AG08396 (cell line): ENCODE data around the gene DUS1L.

Experiments
- DNase-seq: peaks from one replicate; pipeline ENCODE4 v3.0.0; 2012; ENCODE audit warnings: low spot score, mixed read lengths

The DUS1L gene

DNA sequence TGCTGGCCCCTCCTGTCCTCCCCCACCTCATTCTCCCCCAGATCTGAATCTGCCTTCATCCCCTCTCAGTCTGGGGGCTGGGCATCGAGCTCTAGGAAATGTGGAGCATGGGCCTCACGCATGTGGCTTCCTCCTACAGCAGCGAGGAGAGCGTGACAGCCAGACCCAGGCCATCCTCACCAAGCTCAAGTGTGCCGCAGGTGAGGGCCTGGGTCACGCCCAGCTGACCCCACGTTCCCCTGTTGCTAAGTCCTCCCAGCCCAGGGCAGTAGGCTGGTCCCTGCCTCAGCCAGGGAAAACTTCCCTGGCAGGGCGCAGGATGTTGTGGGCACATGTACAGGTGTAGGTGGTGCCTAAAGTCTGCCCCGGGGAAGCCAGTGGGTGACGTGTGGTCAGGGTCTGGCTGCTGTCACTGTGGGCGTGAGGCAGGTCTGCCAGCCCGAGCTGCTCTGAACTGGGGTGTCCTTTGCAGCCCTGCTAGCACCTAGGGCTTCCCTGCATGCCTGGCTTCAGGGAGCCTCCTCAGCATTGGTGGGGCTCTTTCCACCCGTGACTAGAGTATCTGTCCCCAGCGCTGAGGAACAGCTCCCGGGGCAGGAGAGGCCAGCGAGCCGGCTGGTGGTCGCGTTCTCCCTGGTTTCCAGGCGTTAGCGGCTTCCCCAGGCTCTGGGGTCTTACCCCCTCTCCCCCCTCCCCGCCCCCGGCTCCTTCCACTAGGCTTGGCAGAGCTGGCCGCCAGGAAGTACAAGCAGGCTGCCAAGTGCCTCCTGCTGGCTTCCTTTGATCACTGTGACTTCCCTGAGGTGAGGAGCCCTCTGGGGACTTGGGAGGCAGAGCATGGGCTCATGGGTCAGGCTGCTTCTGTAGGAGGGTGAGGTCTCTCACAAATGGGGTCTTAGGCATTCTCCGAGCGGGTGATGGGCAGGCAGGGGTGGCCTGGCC, 10.3 kb downstream of the DUS1L start:
- DNase-seq = no peak

DNA sequence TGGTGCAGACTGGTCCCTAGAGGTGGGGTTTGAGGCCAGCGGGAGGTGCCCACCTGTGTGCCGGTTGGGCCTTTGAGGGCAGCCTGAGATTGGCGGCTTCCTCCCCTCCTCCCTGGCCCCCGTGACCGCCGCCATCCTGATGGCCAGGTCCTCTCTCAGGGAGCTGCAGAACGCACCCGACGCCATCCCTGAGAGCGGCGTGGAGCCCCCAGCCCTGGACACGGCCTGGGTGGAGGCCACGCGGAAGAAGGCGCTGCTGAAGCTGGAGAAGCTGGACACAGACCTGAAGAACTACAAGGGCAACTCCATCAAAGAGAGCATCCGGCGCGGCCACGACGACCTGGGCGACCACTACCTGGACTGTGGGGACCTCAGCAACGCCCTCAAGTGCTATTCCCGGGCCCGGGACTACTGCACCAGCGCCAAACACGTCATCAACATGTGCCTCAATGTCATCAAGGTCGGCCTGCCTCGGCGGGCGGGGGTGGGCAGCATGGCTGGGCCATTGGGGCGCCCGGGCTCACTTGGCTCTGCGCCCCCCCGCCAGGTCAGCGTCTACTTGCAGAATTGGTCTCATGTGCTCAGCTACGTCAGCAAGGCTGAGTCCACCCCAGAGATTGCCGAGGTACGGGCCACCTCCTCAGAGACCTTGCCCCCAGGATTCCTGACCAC, 11.1 kb downstream of the DUS1L start:
- DNase-seq = no peak

DNA sequence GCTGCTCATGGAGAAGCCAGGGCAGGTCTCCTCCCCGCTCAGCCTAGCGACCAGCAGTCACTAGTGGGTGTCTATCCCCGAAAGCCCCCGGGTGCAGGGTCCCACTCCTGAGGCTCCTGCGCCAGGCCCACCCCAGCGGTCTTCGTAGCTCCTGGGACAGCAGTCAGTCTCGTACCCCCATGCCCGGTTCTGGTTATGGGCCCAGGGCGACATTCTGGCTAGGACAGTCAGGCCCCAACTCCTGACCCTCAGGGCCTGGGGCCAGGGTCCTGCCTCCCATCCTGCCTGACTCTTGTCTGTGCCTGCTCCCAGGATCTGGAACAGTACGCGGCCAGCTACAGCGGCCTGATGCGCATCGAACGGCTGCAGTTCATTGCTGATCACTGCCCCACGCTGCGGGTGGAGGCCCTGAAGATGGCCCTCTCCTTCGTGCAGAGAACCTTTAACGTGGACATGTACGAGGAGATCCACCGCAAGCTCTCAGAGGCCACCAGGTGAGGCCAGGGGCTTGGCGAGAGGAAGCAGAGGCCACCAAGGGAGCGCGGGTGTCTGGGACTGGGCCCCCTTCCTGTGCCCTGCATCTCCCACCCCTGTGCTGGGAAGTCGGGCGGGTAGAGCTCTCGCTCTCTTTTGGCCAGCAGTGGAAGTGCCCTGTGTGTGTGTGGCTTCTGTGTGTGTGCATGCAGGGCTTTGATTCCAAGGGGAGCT, 11.9 kb downstream of the DUS1L start:
- no peak for DNase-seq

- DNase-seq = no peak
These were observed 12.5 kb downstream of the DUS1L start for GRCh38 chr17:82053130-82053529.

DNA sequence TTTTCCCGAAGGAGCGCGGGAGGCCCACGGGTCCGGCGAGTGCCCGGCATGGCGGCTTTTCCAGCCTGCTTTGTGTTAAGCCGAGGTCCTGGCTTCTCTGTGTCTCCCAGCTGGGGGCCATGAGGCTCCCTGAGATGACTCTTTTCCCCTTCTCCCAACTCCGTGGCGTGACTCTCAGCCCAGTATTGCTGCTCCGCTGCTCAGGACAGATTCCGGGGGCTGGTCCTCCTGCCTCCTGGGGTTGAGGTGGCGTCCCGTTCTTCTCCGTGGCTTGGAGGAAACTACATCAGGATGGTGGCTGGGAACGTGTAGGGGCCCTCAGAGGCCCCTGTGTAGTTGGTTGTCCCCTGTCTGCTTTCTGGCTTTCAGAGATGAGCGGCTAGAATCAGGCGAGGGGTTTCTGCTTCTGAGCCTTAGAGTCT, 13.0 kb downstream of the DUS1L start:
- no peak for DNase-seq

DNA sequence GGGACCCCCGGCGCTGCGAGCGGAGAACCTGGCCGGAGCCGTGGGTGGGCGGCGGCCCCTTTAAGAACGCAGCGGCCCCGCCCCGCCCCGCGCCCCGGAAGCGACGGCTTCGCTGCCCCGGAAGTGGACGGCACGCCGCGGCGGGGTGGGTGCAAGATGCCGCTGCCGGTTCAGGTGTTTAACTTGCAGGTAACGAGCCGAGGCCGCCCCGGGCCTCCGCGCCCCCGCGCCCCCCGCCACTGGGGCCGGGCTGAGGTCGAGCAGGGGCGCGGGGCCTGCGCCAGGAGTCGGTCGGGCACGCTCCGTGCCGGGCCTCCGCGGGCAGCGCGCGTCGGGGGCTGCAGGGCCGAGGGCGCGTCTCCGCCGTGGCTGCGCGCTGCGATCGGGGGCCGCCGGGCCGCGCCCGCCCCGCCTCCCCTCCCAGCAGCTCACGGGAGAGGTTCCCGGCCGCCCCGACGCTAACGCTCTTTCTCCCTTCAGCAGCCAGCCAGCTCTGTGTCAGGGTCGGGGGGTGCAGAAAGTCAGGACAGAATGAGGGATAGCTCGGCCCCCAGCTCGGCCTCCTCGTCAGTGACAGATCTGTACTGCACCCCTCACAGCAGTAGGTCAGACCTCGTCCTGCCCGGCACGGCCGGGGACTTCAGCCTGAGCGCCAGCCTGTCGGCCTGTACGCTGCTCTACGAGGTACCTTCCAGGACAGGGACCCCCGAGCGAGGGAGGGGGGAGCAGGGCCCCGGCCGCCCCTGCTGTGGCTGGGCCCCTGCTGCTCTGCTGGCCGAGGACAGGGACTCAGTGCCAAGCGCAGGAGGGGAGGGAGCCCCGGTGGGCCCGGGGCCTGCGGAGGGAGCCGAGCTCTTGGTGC, 13.6 kb downstream of the DUS1L start, which contains the start of the genes GPS1 and RFNG:
Gene GPS1, plus strand, starts transcription at position 123 of the 862 bp plus-strand sequence. Its CDS starts 34 bp downstream, at position 157.
Gene RFNG, minus strand, starts transcription at position 36 of the 862 bp plus-strand sequence. CDS start 45 bp downstream, outside the sequence.
- peak; percentile 92 for DNase-seq

DNA sequence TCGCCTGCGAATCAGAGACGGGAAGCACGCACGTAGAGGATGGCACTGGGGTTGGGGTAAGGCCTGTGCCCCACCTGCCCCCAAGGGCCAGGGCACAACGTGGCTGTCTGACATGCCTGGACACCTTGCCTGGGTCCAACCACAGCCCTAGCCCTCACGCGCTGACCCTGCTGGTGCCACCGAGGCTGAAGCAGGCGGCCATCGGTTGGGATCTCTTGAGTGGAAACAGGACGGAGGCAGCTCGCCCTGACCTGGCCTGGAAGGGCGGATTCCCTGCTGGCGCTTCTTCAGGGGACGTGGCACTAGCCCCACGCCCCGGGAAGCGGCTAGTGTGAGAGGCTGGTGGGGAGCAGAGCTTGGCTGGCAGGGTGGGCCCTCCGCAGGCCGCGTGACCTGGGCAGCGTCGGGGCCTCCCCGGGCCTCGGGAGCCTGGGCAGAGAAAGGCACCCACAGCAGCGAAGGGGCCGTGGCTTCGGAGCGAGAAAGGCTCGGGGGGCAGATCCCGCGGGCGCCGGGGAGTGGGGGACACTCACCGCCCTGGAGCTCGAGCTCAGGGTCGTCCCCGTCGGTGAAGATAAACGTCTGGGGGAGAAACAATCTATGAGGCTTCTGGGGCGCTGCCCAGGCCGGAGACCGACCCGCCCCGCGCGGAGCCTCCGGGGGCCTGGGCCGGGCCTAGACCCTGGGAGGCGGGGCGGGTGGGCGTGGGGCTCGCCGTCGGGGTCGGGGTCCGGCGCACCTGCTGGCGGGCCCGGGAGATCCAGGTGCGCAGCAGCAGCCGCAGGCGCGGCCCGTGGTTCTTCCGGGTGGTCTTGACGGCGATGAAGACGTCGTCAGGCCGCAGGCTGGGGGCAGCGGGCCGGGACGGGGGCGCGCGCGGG, 14.6 kb downstream of the DUS1L start:
- DNase-seq = no peak

DNA sequence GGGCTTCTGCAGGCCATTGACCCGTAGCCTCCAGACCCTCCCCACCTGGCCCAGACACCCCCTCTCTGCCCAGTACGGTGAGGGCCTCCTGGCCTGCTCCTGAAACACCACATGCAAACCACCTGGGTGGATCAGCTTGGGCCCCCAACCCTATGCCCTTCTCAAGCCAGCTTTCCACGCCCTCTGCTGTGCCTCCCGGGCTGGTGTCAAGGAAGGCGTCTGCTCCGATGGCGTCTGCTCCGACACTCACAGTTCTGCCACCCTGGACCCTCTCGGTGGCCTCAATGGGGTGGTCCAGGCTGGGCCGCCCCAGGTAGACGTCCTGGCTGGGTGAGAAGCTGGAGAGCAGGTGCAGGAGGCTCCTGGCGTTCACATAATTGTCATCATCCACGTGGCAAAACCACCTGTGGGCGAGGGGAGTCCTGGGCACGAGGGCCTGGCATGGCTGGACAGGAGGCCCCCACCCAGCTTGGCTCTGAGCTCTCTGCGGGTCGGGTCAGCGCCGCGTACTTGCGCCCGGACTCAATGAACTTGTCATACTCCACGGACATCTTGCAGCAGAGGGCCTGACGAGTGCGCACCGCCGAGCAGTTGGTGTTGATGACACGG, 15.3 kb downstream of the DUS1L start:
- no peak for DNase-seq

DNA sequence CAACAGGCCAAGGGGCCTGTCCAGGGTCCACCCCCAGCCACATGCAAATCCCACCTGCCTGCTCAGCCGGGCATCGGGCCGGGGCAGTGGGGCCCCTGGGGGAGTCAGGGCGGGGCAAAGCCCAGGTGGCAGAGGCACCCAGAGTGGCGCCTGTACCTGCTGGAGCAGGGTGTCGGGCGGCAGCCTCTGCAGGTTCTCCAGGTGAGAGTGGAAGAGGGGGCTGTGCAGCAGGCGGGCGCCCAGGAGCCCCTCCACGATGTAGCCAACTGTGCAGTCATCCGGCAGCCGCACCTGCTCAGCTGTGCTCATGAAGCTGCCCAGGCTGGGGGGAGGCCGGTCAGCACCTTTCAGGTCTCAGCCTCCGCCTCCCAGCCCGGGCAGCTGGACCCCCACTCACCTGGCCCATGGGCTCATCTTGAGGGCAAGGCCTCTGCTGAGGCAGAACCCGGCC, 16.1 kb downstream of the DUS1L start:
- no peak for DNase-seq

DNA sequence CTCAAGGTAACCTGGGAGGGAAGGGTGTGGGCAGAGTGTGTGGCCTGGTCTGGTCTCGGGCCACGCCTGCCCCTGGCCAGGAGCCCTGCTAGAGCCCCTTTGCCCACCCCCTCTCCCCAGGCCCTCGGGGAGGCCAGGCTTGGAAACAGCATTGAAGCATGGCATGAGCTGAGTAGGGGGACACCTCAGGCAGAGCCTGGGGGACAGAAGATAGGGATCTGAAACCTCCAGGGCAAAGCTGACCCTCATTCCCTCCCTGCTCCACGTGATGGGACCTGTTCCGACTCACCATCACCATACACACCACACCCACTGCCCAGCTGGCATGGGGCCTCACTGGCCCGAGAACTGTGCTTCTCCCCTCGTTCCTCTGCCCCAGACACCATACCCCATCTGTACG, 16.5 kb downstream of the DUS1L start:
- no peak for DNase-seq

DNA sequence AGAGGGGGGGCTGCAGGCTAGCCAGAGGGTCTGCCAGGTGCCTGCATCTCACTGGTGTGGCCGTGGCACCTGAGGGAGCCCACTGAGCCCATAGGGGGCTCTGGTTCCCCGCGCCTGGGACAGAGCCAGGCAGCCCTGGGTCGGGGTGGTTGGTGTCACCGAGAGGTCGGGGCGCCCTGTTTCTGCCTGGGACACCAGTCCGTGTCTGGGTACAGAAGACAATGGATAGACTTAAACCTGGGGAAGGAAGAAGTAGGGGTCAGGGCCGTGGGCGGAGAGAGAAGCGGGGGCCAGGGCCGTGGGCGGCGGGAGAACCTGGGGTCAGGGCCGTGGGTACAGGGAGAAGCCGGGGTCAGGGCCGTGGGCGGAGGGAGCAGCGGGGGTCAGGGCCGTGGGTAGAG, 17.0 kb downstream of the DUS1L start:
- no peak for DNase-seq

DNA sequence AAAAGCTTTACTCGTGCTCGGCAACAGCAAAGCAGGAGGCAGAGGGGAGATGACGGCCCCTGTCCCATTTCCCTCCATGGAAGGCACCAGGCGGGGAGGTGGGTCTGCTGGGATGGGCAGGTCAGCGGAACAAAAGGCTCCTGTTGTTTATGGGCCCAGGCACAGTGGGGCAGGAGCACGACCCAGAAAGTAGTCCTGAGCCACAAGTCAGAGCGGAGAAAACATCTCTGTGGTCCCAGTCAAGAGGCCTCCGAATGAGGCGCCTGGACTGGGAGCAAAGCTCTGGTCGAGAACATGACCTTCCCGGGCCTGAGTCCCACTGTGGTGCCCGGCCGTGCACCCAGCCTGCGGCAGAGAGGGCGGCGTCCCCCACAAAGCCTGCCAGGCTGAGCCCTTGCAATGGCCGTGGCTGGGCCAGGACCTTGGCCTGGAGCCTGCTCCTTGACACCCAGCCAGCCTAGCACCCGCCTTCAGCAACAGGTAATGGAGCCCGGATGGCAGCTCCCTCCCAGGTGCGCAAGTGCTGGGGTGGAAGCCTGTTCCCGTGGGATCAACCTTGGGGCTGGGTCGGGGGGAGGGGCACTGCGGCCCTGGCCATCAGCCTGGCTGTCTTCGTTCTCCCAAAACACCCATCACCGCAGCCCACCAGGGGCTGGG, 17.6 kb downstream of the DUS1L start:
- DNase-seq = no peak

DNA sequence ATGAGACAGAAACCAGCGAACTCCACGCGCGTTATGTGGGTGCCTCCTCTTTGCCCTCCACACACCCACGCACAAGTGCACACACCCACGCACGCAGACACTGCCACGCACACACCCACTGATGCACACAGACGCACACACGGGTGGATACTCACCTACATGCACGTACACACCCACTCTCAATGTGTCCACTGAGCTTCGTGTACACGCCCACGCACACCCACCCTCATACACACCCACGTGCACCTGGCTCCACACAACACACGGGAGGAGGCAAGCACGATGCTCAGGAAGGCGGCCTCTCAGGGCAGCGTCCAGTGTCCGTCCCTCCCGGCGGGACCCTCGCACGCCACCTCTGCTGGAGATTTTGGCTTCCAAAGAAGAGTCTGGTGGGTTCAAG, 18.2 kb downstream of the DUS1L start:
- DNase-seq = no peak

DNA sequence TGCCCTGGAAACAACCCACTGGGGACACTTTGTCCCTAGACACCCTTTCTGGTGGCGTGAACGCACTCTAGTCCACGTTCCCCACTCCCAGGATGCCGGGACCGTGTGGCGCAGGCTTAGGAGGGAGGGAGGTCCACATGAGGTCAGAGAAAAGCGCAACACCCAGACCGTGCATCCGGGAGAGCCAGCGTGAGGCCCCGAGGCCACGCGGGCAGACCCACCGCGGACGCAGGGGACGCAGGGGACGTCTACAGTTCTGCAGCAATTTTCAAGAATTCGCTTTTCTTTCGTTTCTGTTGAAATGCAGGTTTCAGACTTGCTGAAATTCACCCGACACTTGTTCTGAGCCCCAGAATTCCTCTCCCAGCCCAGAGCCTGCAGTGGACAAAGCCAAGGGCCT, 18.7 kb downstream of the DUS1L start:
- no peak for DNase-seq

DNA sequence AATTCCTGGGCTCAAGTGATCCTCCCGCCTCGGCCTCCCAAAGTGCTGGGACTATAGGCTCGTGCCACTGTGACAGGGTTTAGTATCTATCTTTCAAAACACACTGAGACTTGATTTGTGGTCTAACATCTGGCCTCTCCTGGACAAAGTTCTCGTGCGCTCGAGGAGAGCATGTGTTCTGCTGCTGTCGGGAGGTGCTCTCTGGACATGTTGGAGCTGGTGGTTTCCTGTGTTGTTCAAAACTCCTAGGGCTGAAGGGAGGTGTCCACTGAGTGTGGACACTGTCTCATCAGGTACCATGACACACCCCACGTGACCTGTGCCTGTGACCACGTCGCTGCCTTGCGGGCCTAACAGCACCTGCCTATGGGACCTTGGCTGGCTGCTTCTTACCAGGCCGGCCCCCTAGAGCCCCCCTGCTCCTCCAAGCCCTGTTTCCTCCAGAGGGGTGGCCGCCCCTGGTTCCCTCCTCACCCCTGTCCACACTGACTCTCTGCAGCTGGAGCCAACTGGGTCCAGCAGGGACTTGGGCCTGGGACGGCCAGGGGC, 19.6 kb downstream of the DUS1L start:
- DNase-seq = no peak

GRCh38 chr17:82043507-82043906, 22.1 kb downstream of the DUS1L start:
- DNase-seq = no peak

- DNase-seq = no peak
These were observed 23.0 kb downstream of the DUS1L start for GRCh38 chr17:82042649-82043048.

GRCh38 chr17:82041144-82041814, 24.3 kb downstream of the DUS1L start:
- DNase-seq = no peak
